Measurements from ENCODE around the gene GCC1. TPM values are rescaled to one million over a fixed set of nuclear protein-coding genes. Genes with fewer than 3 reads are reported as not detected.

GCC1 gene
- total and polyA plus RNA-seq, 7 donors: 7.2 to 19.2 (median 12.2) TPM

DNA sequence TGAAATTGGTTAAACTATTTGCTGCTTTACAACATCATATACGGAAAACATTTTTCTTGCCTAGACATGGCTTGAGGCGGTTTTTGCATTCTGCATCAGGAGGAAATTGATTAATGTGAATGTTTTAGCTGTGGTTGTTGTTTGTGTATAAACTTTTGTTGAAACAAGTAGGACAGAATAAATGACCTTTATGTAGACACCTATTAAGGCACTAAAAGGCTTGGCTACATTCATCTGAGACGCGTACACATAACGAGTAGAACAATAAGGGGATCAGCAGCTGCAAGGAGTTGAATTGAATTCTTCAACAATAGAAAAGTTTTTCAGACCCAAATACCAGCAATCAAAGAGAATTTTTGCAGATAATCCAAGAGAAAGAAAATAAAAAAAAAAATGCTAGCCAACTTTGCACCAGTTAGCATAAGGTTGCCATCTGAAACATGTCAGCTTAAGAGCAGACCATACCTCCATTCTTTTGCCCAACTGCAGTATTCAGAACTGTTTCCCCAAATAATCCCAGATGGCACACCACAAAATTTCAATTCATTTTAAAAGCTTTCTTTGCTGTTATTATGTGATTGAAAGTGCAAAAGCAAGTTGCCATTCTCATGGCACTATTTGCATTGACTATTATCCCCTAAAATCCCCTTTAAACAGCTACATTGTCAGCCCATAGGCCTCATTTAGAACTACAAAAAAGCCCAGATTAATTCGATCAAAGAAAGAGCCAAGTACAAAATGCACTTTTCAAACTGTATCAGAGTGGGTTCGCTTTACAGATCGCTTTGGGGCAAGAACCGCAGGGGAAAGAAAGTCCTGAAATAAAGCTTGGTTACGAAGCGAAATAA lies 49.6 kb downstream of the GCC1 start:
- intact Hi-C loops (cut with DNase I): no loop called here
- peaks cover 0 to 8% (median 3%) of the 10 kb centered on the region in 4 donors for H3K4me1 ChIP-seq
- H3K4me3 ChIP-seq: no peak overlapping the region
- H3K36me3 ChIP-seq: no peaks in the 10 kb centered on the region
- H3K9me3 ChIP-seq: no peaks in the 10 kb centered on the region
- no peak overlapping the region for H3K27ac ChIP-seq
- DNase-seq: no peak
- WGBS, 2 donors: 92 to 93% methylated on average over 11 of the region's 11 CpGs
- TF ChIP-seq EP300 (IDR thresholded peaks at IDR 0.05): no peak
- TF ChIP-seq, protein P1, sequence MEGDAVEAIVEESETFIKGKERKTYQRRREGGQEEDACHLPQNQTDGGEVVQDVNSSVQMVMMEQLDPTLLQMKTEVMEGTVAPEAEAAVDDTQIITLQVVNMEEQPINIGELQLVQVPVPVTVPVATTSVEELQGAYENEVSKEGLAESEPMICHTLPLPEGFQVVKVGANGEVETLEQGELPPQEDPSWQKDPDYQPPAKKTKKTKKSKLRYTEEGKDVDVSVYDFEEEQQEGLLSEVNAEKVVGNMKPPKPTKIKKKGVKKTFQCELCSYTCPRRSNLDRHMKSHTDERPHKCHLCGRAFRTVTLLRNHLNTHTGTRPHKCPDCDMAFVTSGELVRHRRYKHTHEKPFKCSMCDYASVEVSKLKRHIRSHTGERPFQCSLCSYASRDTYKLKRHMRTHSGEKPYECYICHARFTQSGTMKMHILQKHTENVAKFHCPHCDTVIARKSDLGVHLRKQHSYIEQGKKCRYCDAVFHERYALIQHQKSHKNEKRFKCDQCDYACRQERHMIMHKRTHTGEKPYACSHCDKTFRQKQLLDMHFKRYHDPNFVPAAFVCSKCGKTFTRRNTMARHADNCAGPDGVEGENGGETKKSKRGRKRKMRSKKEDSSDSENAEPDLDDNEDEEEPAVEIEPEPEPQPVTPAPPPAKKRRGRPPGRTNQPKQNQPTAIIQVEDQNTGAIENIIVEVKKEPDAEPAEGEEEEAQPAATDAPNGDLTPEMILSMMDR (IDR thresholded peaks at IDR 0.05): no peak
- H3K27me3 ChIP-seq: peaks cover 0 to 49% (median 6%) of the 10 kb centered on the region in 3 donors

DNA sequence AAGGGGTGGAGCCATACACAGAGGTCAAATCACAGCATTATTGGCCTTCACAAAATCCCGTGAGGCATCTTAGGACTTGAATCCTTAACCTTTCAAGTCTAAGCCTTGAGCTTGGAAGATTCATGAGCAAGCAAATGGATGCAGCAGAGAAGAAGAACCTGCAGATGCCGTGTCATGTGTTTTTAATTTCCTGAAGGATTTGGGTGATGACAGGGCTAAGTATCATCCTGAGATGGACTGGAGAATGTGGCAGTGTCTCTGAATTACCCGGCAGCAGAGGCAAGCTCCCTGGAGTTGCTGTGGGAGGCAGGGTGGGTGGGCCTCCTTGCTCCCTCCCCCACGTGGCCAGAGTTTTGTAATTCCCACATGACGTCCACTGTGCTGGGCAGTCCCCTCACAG lies 50.8 kb downstream of the GCC1 start:
- H3K27ac ChIP-seq: no peak overlapping the region
- WGBS, 2 donors: 54 to 67% methylated on average over 5 of the region's 5 CpGs
- intact Hi-C loops (cut with DNase I): no loop called here

DNA sequence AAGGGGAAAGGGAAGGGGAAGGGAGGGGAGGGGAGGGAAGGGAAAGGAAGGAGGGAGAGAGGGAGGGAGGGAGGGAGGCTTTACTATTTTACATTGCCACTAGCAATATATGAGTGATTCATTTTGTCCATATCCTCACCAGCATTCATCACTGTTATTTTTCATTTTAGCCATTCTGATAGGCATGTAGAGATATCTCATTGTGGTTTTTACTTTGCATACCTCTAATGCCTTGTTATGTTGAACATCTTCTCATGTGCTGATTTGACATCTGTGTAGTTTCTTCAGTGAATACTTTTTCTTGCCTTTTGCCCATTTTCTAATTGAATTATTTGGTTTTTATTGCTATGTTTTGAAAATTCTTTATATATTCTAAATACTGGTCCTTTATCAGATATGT lies 52.7 kb downstream of the GCC1 start:
- no peak overlapping the region for H3K27ac ChIP-seq
- H3K4me3 ChIP-seq: no peak overlapping the region
- no peaks in the 10 kb centered on the region for H3K36me3 ChIP-seq
- no peak for DNase-seq
- peaks cover 0 to 28% (median 0%) of the 10 kb centered on the region in 3 donors for H3K27me3 ChIP-seq
- TF ChIP-seq POLR2A (IDR thresholded peaks at IDR 0.05): no peak
- no peak for TF ChIP-seq EP300 (IDR thresholded peaks at IDR 0.05)
- no peak for TF ChIP-seq POLR2AphosphoS5 (IDR thresholded peaks at IDR 0.05)
- TF ChIP-seq, protein P1 (IDR thresholded peaks at IDR 0.05): no peak
- peaks cover 0 to 8% (median 3%) of the 10 kb centered on the region in 4 donors for H3K4me1 ChIP-seq
- H3K9me3 ChIP-seq: no peaks in the 10 kb centered on the region
- intact Hi-C loops (cut with DNase I): no loop called here

More for the DNA sequence above, 50.8 kb downstream of the GCC1 start:
- no peak overlapping the region for H3K4me3 ChIP-seq
- TF ChIP-seq EP300 (IDR thresholded peaks at IDR 0.05): no peak
- TF ChIP-seq, protein P1 (IDR thresholded peaks at IDR 0.05): no peak
- no peak for TF ChIP-seq POLR2AphosphoS5 (IDR thresholded peaks at IDR 0.05)
- no peak for TF ChIP-seq POLR2A (IDR thresholded peaks at IDR 0.05)
- DNase-seq: no peak
- peaks cover 0 to 41% (median 6%) of the 10 kb centered on the region in 3 donors for H3K27me3 ChIP-seq
- no peaks in the 10 kb centered on the region for H3K36me3 ChIP-seq
- H3K9me3 ChIP-seq: no peaks in the 10 kb centered on the region
- H3K4me1 ChIP-seq: peaks cover 0 to 8% (median 3%) of the 10 kb centered on the region in 4 donors

DNA sequence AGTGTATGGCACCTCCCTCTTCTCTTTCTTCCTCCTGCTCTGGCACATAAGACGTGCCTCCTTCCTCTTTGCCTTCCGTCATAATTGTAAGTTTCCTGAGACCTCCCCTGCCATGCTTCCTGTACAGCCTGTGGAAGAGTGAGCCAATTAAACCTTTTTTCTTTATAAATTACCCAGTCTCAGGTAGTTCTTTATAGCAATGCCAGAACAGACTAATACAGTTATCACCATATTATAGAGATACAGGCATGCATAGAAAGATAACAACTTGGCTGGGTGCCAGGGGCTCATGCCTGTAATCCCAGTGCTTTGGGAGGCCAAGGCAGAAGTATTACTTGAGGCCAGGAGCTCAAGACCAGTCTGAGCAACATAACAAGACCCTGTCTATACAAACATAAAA lies 53.2 kb downstream of the GCC1 start:
- Histone ChIP-seq H3K36me3 (no peaks in the 10 kb centered on the region), H3K4me3 (no peak overlapping the region), H3K27me3 (peaks cover 0 to 26% (median 0%) of the 10 kb centered on the region in 3 donors), H3K4me1 (peaks cover 0 to 8% (median 3%) of the 10 kb centered on the region in 4 donors), H3K27ac (no peak overlapping the region), H3K9me3 (no peaks in the 10 kb centered on the region)
- intact Hi-C loops (cut with DNase I): no loop called here
- no peak for DNase-seq
- TF ChIP-seq POLR2AphosphoS5 (IDR thresholded peaks at IDR 0.05) (no peak), POLR2A (IDR thresholded peaks at IDR 0.05) (no peak), EP300 (IDR thresholded peaks at IDR 0.05) (no peak)
- TF ChIP-seq, protein P1 (IDR thresholded peaks at IDR 0.05): no peak
- WGBS, 2 donors: 27 to 28% methylated on average over 2 of the region's 2 CpGs

Other genes with a start within 250 kb of the GCC1 start
- 10 to 100 TPM; 29.2 to 39.1 (median 36.0) TPM for gene ZNF800, start 192.9 kb downstream of the GCC1 start, total RNA-seq
- 1 to 10 TPM; 3.6 to 8.3 (median 6.0) TPM for gene ZNF800, start 192.9 kb downstream of the GCC1 start, polyA plus RNA-seq
- gene ARF5, start 2.8 kb upstream of the GCC1 start, total RNA-seq: 100 to 1,000 TPM in 3 of 4 donors, 10 to 100 TPM in 1; 86.4 to 156 (median 138) TPM
- 100 to 1,000 TPM; 183 to 282 (median 210) TPM for gene ARF5, start 2.8 kb upstream of the GCC1 start, polyA plus RNA-seq
- 1 to 10 TPM in 1 of 4 donors, not detected in 3; 4.4 TPM for gene FSCN3, start 8.1 kb upstream of the GCC1 start, total RNA-seq
- gene FSCN3, start 8.1 kb upstream of the GCC1 start, polyA plus RNA-seq: under 1 TPM in 1 of 3 donors, not detected in 2; 0.22 TPM
- not detected for gene PAX4, start 32.5 kb upstream of the GCC1 start, total RNA-seq
- 1 to 10 TPM in 1 of 3 donors, under 1 TPM in 2; 0.13 to 1.2 (median 0.46) TPM for gene PAX4, start 32.5 kb upstream of the GCC1 start, polyA plus RNA-seq
- gene SND1, start 66.6 kb upstream of the GCC1 start, total RNA-seq: 10 to 100 TPM; 63.5 to 83.1 (median 74.2) TPM
- 10 to 100 TPM; 30.6 to 93.4 (median 36.5) TPM for gene SND1, start 66.6 kb upstream of the GCC1 start, polyA plus RNA-seq

All from sigmoid colon (tissue), 7 donors.